GM18867 (cell line): Measurements from ENCODE around the gene HEPACAM.

Source experiments
- ATAC-seq: cut with Tn5 transposase; IDR thresholded peaks from one replicate; pipeline ENCODE4 v1.9.1; 2021; ENCODE audit warnings: mild to moderate bottlenecking, moderate library complexity; ENCODE audit not compliant: unreplicated experiment

Gene HEPACAM

GRCh38 chr11:124870430-124870829 lies 65.4 kb downstream of the HEPACAM start:
- no peak for ATAC-seq

GRCh38 chr11:124869856-124870387 lies 65.9 kb downstream of the HEPACAM start:
- ATAC-seq = no peak

- no peak for ATAC-seq
Measured at GRCh38 chr11:124869331-124869730, 66.5 kb downstream of the HEPACAM start.
